SU-DHL-6 (cell line): ENCODE results near the gene HSPA4.

Experiments
- CTCF ChIP-seq: fragments of 200-600 bp; sonication (generic); IDR thresholded peaks from one replicate; pipeline ENCODE4 v1.5.1; 2017; ENCODE audit warnings: antibody characterized with exemption, mild to moderate bottlenecking, low read length, moderate library complexity; ENCODE audit not compliant: insufficient read depth, poor library complexity, severe bottlenecking
- EZH2phosphoT487 ChIP-seq: fragments of 200-600 bp; sonication (generic), shearing (Covaris generic); conservative IDR thresholded peaks from 2 replicates; pipeline ENCODE4 v1.6.1; 2018; ENCODE audit warnings: mild to moderate bottlenecking, antibody characterized with exemption, low read length, moderate library complexity, mixed read lengths

GRCh38 chr5:133117912-133118445 is 66.2 kb downstream of the HSPA4 start:
- no peak for TF ChIP-seq CTCF
- TF ChIP-seq EZH2phosphoT487: no peak
